Measurements from ENCODE around the gene RTEL1.

- TF ChIP-seq POLR2A (IDR thresholded peaks at IDR 0.05), result no peak
- TF ChIP-seq CTCF (IDR thresholded peaks at IDR 0.05), result no peak
- TF ChIP-seq EP300 (IDR thresholded peaks at IDR 0.05), result no peak
These were observed 50.4 kb downstream of the RTEL1 start for GRCh38 chr20:63708301-63709148.
